GM18858 (cell line): ENCODE results near the gene VWA8.
"Not testable (repeated sequence)": the region's sequence is repeated elsewhere in the genome, so short reads cannot be mapped to it uniquely, and the experiment has no call there.

Source experiments
- ATAC-seq: cut with Tn5 transposase; IDR thresholded peaks from one replicate; pipeline ENCODE4 v1.9.1; 2021; ENCODE audit not compliant: unreplicated experiment

Gene VWA8

GRCh38 chr13:41622432-41623429, 338.2 kb downstream of the VWA8 start:
- no peak for ATAC-seq

GRCh38 chr13:41621716-41622431, 339.0 kb downstream of the VWA8 start:
- ATAC-seq = no peak

DNA sequence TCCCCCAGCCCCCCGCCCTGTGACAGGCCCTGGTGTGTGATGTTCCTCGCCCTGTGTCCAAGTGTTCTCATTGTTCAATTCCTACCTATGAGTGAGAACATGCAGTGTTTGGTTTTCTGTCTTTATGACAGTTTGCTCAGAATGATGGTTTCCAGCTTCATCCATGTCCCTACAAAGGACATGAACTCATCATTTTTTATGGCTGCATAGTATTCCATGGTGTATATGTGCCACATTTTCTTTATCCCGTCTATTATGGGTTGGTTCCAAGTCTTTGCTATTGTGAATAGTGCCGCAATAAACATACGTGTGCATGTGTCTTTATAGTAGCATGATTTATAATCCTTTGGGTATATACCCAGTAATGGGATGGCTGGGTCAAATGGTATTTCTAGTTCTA, 343.3 kb downstream of the VWA8 start:
- not testable (repeated sequence) for ATAC-seq

- no peak for ATAC-seq
Measured at GRCh38 chr13:41616151-41616550, 344.8 kb downstream of the VWA8 start.

- no peak for ATAC-seq
Measured at GRCh38 chr13:41615528-41615855, 345.4 kb downstream of the VWA8 start.

GRCh38 chr13:41614671-41615527, 346.0 kb downstream of the VWA8 start:
- ATAC-seq = no peak

- no peak for ATAC-seq
Measured at GRCh38 chr13:41613984-41614661, 346.8 kb downstream of the VWA8 start.

GRCh38 chr13:41613471-41613870, 347.4 kb downstream of the VWA8 start:
- ATAC-seq = no peak

GRCh38 chr13:41611385-41611784, 349.5 kb downstream of the VWA8 start:
- ATAC-seq = no peak

- no peak for ATAC-seq
Measured at GRCh38 chr13:41610404-41610803, 350.5 kb downstream of the VWA8 start.

- no peak for ATAC-seq
Measured at GRCh38 chr13:41609828-41610227, 351.1 kb downstream of the VWA8 start.

DNA sequence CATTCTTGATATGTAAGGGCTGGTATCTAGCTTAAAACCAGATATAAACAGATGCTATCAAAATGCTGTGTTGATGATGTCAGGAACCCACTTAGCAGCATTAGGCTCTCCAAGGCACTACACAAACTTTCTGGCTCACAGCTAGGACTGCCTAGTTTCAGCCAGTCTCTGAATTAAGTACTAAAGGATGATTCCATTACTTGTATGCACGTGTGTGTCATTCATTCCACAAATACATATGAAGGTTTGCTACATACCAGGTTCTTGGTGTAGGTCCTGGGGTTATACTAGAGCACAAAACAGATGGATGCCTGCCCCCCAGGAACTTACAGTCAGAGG, 352.1 kb downstream of the VWA8 start:
- no peak for ATAC-seq

DNA sequence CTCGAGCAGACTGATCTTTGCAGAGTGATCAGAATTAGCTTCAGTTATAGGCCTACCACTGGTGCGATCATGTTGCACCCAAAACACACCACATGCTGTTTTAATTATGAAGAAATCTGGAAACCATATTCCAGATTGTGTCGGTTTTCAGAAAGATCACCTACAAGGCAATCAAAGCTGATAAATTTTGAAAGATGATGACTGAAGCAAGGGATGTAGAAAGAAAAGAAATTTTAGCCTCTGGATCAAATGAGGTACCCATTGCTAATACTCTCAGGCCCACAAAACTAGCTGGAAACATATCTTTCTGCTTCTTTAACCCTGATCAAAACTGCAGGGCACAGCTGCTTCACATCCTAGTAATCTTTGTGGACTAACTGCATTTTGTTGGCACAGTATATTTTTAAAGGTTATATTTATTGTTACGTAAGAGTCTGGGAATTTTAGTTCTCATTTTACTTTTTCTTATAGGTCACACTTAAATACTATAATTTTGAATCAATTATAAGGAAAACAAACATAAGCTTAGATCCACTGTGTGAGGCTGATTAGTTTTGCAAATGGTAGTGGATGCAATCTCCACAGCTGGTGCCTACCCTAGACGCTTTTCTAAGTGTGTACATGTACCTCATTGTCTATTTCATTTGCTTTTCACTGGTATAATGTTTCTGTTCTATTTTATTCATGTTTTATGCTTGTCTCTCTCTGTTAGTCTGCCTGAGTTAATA, 352.6 kb downstream of the VWA8 start:
- ATAC-seq = no peak

GRCh38 chr13:41606646-41607045, 354.3 kb downstream of the VWA8 start:
- no peak for ATAC-seq

DNA sequence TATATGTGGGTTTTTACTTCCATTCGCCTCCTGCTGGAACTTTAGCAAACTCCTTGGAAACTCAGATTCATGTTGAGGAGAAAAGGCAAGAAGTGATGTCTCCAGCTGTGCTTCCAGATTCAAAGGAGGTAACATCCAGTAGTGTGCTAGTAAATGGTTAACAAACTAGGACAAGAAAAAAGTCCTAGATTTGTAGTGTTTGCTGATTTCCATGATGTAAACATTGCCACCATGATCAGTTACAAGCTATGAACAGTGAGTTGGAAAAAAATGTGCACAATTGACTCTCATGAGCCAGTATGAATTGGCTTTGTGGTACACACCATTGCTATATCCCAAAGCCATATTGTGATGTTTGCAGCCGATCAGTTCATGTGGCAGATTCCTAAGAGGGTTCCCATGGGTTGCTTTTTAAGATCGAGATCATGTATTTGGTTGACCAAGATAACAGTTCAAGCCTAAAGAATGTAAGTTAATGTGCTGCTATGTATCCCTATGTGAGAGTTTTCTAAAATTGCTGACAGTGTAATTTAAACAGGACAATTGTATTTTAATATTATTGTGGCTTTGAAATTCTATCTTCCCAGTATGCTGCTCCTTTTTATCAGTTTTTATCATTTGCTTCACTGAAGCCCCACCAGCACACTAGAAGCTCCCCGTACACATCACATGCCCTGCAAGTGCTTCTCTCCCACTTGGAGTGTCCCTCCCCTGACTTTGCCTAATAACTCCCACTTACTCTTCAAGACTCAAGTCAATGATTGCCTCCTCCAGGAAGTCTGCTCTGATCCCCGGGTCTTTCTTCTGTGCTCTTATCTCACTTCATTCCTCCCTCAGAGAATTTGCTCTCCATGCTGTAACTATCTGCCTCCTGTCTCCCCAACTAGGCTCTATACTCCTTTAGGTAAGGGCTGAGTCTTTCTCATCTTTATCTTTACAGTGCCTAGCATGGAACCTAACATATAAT, 355.3 kb downstream of the VWA8 start:
- no peak for ATAC-seq

- ATAC-seq = no peak
Measured at GRCh38 chr13:41603917-41604316, 357.0 kb downstream of the VWA8 start.

DNA sequence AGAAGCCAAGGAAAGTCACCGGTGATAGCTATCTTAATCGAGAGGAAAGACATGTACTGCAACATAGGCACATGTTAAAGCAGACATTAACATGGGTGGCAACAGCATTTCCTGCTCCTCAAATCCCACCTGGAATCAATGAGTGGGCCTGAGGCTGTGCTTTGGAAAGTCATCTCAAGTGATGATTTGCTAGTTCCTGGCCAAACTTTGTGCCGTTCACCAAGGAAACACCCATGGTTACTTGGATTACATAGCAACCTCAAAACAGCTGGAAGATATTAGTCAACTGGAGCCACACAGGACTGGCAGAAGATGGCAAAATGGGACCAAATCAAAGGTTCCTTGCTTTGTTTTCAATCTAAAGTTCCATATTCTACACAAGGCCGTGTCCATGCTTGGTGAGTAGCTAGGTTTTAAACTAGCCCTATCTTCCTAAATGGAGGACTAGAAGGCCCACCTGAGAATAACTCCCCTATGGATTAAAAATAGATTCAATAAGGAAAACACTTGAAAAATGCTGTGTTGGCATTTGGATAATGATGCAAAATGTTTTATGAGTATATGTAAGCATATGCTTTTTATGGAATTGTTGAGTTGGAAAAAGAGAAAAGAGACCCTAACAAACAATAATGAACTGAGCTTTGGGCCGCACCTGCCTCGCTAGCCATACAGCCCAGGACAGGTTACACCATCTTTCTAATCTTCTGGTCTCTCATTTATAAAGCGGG, 359.0 kb downstream of the VWA8 start:
- no peak for ATAC-seq

DNA sequence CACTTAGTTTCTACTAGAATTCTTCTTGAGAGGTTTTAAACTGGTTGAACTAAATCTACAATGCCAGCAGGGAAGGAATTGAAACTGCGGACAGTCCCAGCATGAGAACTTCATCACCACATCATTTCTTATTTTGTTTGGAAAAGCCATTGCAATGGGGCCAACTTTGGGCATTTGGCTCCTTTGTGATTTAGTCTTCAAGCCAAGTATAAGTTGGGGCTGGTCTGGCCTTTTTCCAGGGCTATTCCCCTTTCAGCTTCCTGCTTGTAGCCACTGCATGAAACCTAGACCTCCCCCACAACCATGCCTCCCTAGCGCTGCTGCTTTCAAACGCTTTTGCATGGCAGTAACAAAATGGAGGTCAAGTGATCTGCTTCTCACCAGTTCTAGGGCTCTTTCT, 361.3 kb downstream of the VWA8 start:
- no peak for ATAC-seq
